ENCODE measurements around the gene PDS5B. TPM values are rescaled to one million over a fixed set of nuclear protein-coding genes. Genes with fewer than 3 reads are reported as not detected.
"Not testable (repeated sequence)": the region's sequence is repeated elsewhere in the genome, so short reads cannot be mapped to it uniquely, and the experiment has no call there.

Gene PDS5B
- total RNA-seq, 1 donor from 2014 or later: 49.6 TPM

DNA sequence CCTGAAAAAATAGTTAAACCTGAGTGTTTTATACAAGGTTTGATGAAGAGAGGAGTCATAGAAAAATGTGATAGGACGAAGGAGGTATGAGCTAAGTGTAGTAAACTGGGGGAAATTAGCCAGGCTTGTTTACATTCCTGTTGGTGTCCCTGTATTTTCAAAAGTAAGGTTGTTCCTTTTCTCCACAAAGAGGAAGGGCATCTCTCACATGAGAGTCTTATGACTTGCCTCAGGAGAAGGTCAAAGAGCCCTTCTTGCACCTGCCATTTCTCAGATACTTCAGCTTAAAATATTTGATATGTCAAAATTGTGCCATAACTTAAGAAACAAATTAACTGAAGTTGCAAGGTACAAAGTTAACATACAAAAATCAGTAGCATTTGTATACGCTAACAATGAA, 44.0 kb upstream of the PDS5B start:
- H3K27me3 ChIP-seq: no peaks in the 10 kb centered on the region
- H3K9me3 ChIP-seq: no peaks in the 10 kb centered on the region
- no peak overlapping the region for H3K27ac ChIP-seq
- H3K4me3 ChIP-seq: no peak overlapping the region
- peaks cover 5% of the 10 kb centered on the region for H3K4me1 ChIP-seq
- intact Hi-C loops (cut with DNase I): no loop called here
- no peak for DNase-seq
- TF ChIP-seq, protein P1, sequence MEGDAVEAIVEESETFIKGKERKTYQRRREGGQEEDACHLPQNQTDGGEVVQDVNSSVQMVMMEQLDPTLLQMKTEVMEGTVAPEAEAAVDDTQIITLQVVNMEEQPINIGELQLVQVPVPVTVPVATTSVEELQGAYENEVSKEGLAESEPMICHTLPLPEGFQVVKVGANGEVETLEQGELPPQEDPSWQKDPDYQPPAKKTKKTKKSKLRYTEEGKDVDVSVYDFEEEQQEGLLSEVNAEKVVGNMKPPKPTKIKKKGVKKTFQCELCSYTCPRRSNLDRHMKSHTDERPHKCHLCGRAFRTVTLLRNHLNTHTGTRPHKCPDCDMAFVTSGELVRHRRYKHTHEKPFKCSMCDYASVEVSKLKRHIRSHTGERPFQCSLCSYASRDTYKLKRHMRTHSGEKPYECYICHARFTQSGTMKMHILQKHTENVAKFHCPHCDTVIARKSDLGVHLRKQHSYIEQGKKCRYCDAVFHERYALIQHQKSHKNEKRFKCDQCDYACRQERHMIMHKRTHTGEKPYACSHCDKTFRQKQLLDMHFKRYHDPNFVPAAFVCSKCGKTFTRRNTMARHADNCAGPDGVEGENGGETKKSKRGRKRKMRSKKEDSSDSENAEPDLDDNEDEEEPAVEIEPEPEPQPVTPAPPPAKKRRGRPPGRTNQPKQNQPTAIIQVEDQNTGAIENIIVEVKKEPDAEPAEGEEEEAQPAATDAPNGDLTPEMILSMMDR (IDR thresholded peaks at IDR 0.05): no peak
- no peak for ATAC-seq
- no peaks in the 10 kb centered on the region for H3K36me3 ChIP-seq

- TF ChIP-seq, protein P1 (IDR thresholded peaks at IDR 0.05): no peak
- no peak for ATAC-seq
- H3K27ac ChIP-seq: no peak overlapping the region
These were observed 41.2 kb upstream of the PDS5B start for GRCh38 chr13:32545083-32545482.

DNA sequence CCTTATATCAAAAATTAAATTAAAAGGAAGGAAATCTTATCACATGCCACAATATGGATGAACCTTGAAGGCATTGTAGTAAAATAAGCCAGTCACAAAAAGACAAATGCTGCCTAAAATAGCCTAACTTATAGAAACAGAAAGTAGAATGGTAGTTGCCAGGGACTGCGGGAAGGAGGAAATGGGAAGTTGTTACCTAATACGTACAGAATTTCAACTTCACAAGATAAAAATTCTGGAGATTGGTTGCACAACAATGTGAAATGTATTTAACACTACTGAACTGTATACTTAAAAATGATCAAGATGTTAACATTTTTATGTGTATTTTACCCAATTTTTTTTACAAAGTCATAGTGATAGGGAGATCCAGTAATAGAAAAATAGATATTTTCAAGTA, 37.4 kb upstream of the PDS5B start:
- Histone ChIP-seq H3K27me3 (no peaks in the 10 kb centered on the region), H3K27ac (peak overlapping the region; percentile 18), H3K4me3 (no peak overlapping the region), H3K36me3 (no peaks in the 10 kb centered on the region), H3K4me1 (no peaks in the 10 kb centered on the region), H3K9me3 (no peaks in the 10 kb centered on the region)
- peak; percentile 54 for ATAC-seq
- no peak for DNase-seq
- TF ChIP-seq, protein P1 (IDR thresholded peaks at IDR 0.05): no peak
- intact Hi-C loops (cut with DNase I): no loop called here

More at GRCh38 chr13:32545083-32545482, 41.2 kb upstream of the PDS5B start:
- Histone ChIP-seq H3K4me3 (no peak overlapping the region), H3K36me3 (no peaks in the 10 kb centered on the region), H3K9me3 (no peaks in the 10 kb centered on the region), H3K27me3 (no peaks in the 10 kb centered on the region), H3K4me1 (no peaks in the 10 kb centered on the region)
- intact Hi-C loops (cut with DNase I): no loop called here
- DNase-seq: no peak

DNA sequence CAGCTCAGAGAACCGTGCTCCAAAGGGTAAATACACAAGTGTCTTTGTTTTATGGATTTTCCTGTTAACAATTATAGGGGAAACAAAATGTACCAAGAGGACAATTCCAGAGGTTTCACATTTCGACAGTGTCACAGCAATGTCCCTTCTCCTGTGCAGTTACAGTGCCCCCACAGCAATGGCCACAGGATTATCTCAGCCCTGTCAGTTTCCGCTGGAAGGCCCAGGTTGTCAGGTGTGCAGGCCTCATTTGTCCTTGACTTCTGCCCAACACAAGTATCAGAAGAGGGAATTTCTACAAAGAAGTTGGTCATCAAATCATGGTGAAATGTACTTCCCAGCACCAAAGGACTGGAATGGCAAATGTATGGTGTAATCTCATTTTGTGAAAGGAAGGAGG, 36.5 kb upstream of the PDS5B start:
- Histone ChIP-seq H3K27me3 (no peaks in the 10 kb centered on the region), H3K4me3 (no peak overlapping the region), H3K27ac (no peak overlapping the region), H3K9me3 (no peaks in the 10 kb centered on the region), H3K4me1 (no peaks in the 10 kb centered on the region), H3K36me3 (no peaks in the 10 kb centered on the region)
- no peak for ATAC-seq
- DNase-seq: no peak
- TF ChIP-seq, protein P1 (IDR thresholded peaks at IDR 0.05): no peak
- intact Hi-C loops (cut with DNase I): no loop called here

DNA sequence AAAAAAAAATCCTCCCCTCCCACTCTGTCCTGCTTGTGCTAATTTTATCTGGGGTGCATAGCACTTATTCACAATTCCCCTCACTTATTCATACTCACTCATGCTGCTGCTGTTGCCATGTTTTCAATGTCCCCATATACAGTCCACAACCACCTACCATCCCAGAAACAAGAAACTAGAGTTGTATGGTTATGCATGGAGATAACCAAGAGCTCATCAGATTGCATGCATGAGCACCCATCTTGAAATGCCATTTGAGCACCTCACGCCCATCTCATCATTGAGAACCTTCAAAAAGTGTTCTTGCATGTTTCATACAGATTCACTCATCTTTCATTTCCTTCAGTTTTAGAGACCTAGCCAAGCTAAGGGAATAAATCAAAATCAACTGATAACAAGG, 32.5 kb upstream of the PDS5B start:
- TF ChIP-seq, protein P1 (IDR thresholded peaks at IDR 0.05): no peak
- Histone ChIP-seq H3K36me3 (no peaks in the 10 kb centered on the region), H3K4me1 (no peaks in the 10 kb centered on the region), H3K27me3 (no peaks in the 10 kb centered on the region), H3K27ac (no peak overlapping the region), H3K9me3 (no peaks in the 10 kb centered on the region), H3K4me3 (no peak overlapping the region)
- intact Hi-C loops (cut with DNase I): no loop called here
- DNase-seq (no peak), ATAC-seq (no peak)

GRCh38 chr13:32555613-32556012, 30.6 kb upstream of the PDS5B start:
- DNase-seq (no peak), ATAC-seq (no peak)
- H3K4me3 ChIP-seq: no peak overlapping the region
- TF ChIP-seq, protein P1 (IDR thresholded peaks at IDR 0.05): no peak
- H3K27me3 ChIP-seq: no peaks in the 10 kb centered on the region
- no peaks in the 10 kb centered on the region for H3K4me1 ChIP-seq
- H3K27ac ChIP-seq: no peak overlapping the region
- no peaks in the 10 kb centered on the region for H3K36me3 ChIP-seq
- no peaks in the 10 kb centered on the region for H3K9me3 ChIP-seq
- intact Hi-C loops (cut with DNase I): no loop called here

DNA sequence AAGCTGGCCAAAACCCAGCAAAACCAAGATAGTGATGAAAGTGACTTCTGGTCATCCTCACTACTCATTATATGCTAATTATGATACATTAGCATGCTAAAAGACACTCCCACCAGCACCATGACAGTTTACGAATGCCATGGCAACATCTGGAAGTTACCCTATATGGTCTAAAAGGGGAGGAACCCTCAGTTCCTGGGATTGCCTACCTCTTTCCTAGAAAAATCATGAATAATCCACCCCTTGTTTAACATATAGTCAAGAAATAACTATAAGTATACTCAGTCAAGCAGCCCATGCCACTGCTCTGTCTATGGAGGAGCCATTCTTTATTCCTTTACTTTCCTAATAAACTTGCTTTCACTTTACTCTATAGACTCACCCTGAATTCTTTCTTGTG, 25.4 kb upstream of the PDS5B start:
- intact Hi-C loops (cut with DNase I); H3K36me3 ChIP-seq; H3K27me3 ChIP-seq; ATAC-seq; H3K27ac ChIP-seq; H3K4me1 ChIP-seq; H3K9me3 ChIP-seq; DNase-seq; H3K4me3 ChIP-seq: not testable (repeated sequence)

DNA sequence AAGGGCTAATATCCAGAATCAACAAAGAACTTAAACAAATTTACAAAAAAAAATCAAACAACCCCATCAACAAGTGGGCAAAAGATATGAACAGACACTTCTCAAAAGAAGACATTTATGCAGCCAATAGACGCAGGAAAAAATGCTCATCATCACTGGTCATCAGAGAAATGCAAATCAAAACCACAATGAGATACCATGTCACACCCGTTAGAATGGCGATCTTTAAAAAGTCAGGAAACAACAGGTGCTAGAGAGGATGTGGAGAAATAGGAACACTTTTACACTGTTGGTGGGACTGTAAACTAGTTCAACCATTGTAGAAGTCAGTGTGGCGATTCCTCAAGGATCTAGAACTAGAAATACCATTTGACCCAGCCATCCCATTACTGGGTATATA, 10.6 kb upstream of the PDS5B start:
- H3K27me3 ChIP-seq; H3K27ac ChIP-seq; H3K4me3 ChIP-seq; intact Hi-C loops (cut with DNase I); H3K4me1 ChIP-seq; H3K36me3 ChIP-seq; DNase-seq; H3K9me3 ChIP-seq; ATAC-seq: not testable (repeated sequence)

Measured in upper lobe of right lung (tissue), 1 donor.